IPS-18a (cell line): ENCODE results near the gene PRKAG2.
A peak's percentile ranks its signal among the peaks of the same experiment; 100 is the strongest.

Experiments used
- H3K27ac ChIP-seq: one replicate; pipeline ENCODE4 v1.5.1; 2013; ENCODE audit warnings: low read length
- H3K27me3 ChIP-seq: one replicate; pipeline ENCODE4 v1.6.1; 2013; ENCODE audit warnings: mild to moderate bottlenecking, low read length; ENCODE audit not compliant: control insufficient read depth, insufficient read depth
- H3K36me3 ChIP-seq: one replicate; pipeline ENCODE4 v1.6.1; 2013; ENCODE audit warnings: low read depth, low read length; ENCODE audit not compliant: control insufficient read depth
- H3K4me1 ChIP-seq: one replicate; pipeline ENCODE4 v1.6.1; 2013; ENCODE audit warnings: low read depth, low read length; ENCODE audit not compliant: control insufficient read depth
- H3K4me3 ChIP-seq: one replicate; pipeline ENCODE4 v1.5.1; 2013; ENCODE audit warnings: low read length
- H3K9ac ChIP-seq: one replicate; pipeline ENCODE4 v1.6.1; 2013; ENCODE audit warnings: mild to moderate bottlenecking, low read length, moderate library complexity
- H3K9me3 ChIP-seq: one replicate; pipeline ENCODE4 v1.6.1; 2013; ENCODE audit warnings: low read depth, low read length; ENCODE audit not compliant: control insufficient read depth

PRKAG2 gene

GRCh38 chr7:151735186-151735850 is 141.6 kb downstream of the PRKAG2 start:
- Histone ChIP-seq H3K4me3 (peak overlapping the region; percentile 18), H3K36me3 (no peaks in the 10 kb centered on the region), H3K9ac (no peak overlapping the region), H3K27ac (no peak overlapping the region), H3K4me1 (peaks cover 16% of the 10 kb centered on the region), H3K9me3 (no peaks in the 10 kb centered on the region), H3K27me3 (peaks cover 9% of the 10 kb centered on the region)

- Histone ChIP-seq H3K27ac (no peak overlapping the region), H3K27me3 (peaks cover 9% of the 10 kb centered on the region), H3K36me3 (no peaks in the 10 kb centered on the region), H3K9ac (no peak overlapping the region), H3K4me1 (peaks cover 10% of the 10 kb centered on the region), H3K4me3 (no peak overlapping the region), H3K9me3 (no peaks in the 10 kb centered on the region)
These were observed 143.9 kb downstream of the PRKAG2 start for GRCh38 chr7:151732834-151733592.

GRCh38 chr7:151732292-151732691 is 144.6 kb downstream of the PRKAG2 start:
- Histone ChIP-seq H3K9me3 (no peaks in the 10 kb centered on the region), H3K27me3 (peaks cover 9% of the 10 kb centered on the region), H3K27ac (no peak overlapping the region), H3K9ac (no peak overlapping the region), H3K36me3 (no peaks in the 10 kb centered on the region), H3K4me3 (no peak overlapping the region), H3K4me1 (peaks cover 10% of the 10 kb centered on the region)

GRCh38 chr7:151731022-151731441 is 145.9 kb downstream of the PRKAG2 start:
- no peaks in the 10 kb centered on the region for H3K9me3 ChIP-seq
- H3K27ac ChIP-seq, result no peak overlapping the region
- H3K36me3 ChIP-seq, result no peaks in the 10 kb centered on the region
- peaks cover 8% of the 10 kb centered on the region for H3K27me3 ChIP-seq
- H3K4me3 ChIP-seq, result no peak overlapping the region
- H3K9ac ChIP-seq, result no peak overlapping the region
- H3K4me1 ChIP-seq, result peaks cover 6% of the 10 kb centered on the region

GRCh38 chr7:151730591-151730990 is 146.3 kb downstream of the PRKAG2 start:
- peaks cover 5% of the 10 kb centered on the region for H3K4me1 ChIP-seq
- no peaks in the 10 kb centered on the region for H3K36me3 ChIP-seq
- H3K4me3 ChIP-seq, result no peak overlapping the region
- no peaks in the 10 kb centered on the region for H3K9me3 ChIP-seq
- H3K9ac ChIP-seq, result no peak overlapping the region
- no peak overlapping the region for H3K27ac ChIP-seq
- peaks cover 4% of the 10 kb centered on the region for H3K27me3 ChIP-seq

- no peaks in the 10 kb centered on the region for H3K36me3 ChIP-seq
- no peaks in the 10 kb centered on the region for H3K9me3 ChIP-seq
- no peaks in the 10 kb centered on the region for H3K27me3 ChIP-seq
- H3K27ac ChIP-seq, result no peak overlapping the region
- H3K9ac ChIP-seq, result no peak overlapping the region
- H3K4me3 ChIP-seq, result no peak overlapping the region
- H3K4me1 ChIP-seq, result no peaks in the 10 kb centered on the region
These were observed 147.4 kb downstream of the PRKAG2 start for GRCh38 chr7:151729521-151729921.

GRCh38 chr7:151728746-151729145 is 148.2 kb downstream of the PRKAG2 start:
- no peaks in the 10 kb centered on the region for H3K27me3 ChIP-seq

GRCh38 chr7:151728286-151728660 is 148.6 kb downstream of the PRKAG2 start:
- Histone ChIP-seq H3K4me1 (no peaks in the 10 kb centered on the region), H3K9ac (no peak overlapping the region), H3K27me3 (no peaks in the 10 kb centered on the region), H3K27ac (no peak overlapping the region), H3K36me3 (no peaks in the 10 kb centered on the region), H3K4me3 (no peak overlapping the region), H3K9me3 (no peaks in the 10 kb centered on the region)

More at GRCh38 chr7:151728746-151729145, 148.2 kb downstream of the PRKAG2 start:
- no peaks in the 10 kb centered on the region for H3K4me1 ChIP-seq
- no peak overlapping the region for H3K4me3 ChIP-seq
- H3K27ac ChIP-seq, result no peak overlapping the region
- no peaks in the 10 kb centered on the region for H3K36me3 ChIP-seq
- no peak overlapping the region for H3K9ac ChIP-seq
- no peaks in the 10 kb centered on the region for H3K9me3 ChIP-seq

GRCh38 chr7:151727579-151728285 is 149.2 kb downstream of the PRKAG2 start:
- H3K4me3 ChIP-seq, result no peak overlapping the region
- H3K27ac ChIP-seq, result no peak overlapping the region
- H3K36me3 ChIP-seq, result no peaks in the 10 kb centered on the region
- no peak overlapping the region for H3K9ac ChIP-seq
- H3K9me3 ChIP-seq, result no peaks in the 10 kb centered on the region
- no peaks in the 10 kb centered on the region for H3K4me1 ChIP-seq
- H3K27me3 ChIP-seq, result no peaks in the 10 kb centered on the region

GRCh38 chr7:151726652-151727578 is 150.0 kb downstream of the PRKAG2 start:
- H3K9ac ChIP-seq, result no peak overlapping the region
- H3K27ac ChIP-seq, result no peak overlapping the region
- H3K4me1 ChIP-seq, result no peaks in the 10 kb centered on the region
- H3K27me3 ChIP-seq, result no peaks in the 10 kb centered on the region
- no peaks in the 10 kb centered on the region for H3K9me3 ChIP-seq
- H3K36me3 ChIP-seq, result no peaks in the 10 kb centered on the region
- no peak overlapping the region for H3K4me3 ChIP-seq
